ENCODE measurements around the gene REXO1. TPM values are rescaled to one million over a fixed set of nuclear protein-coding genes. Genes with fewer than 3 reads are reported as not detected.

The REXO1 gene
- total and polyA plus RNA-seq, 2 donors (not counting 3 experiments of a cell fraction or from before 2014, with no cell fraction given) = 41.1 to 56.9 TPM

DNA sequence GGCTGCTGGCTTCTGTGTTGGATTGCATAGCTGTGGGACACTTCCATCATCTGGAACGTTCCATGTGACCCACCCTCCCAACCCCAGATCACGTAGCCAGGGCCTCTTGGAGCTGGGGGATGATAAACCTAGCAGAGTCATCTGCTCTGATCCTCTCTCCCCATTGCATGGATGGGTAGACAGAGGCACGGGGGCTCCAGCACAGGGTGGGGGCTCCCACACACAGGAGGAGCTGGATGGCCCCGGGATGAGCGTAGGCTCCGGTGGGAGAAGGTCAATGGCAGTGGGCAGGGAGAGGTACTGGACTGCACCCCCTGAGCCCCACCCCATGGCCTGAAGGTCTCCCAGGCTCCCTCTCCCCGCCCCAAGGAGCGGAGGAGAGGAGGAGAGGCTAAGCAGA lies 61.6 kb downstream of the REXO1 start:
- no peaks in the 10 kb centered on the region for H3K36me3 ChIP-seq (ENCODE audit: control insufficient read depth in 2 of 2, extremely low read depth in 1 of 2, insufficient read depth in 2 of 2, low read length in 2 of 2)
- no TSS peak for BruUV-seq (replicated peaks)

More for the DNA sequence above, 61.6 kb downstream of the REXO1 start:
- no peak overlapping the region for H3K4me2 ChIP-seq (ENCODE audit: insufficient read depth, low read length)
- H3K4me1 ChIP-seq (ENCODE audit: control insufficient read depth, extremely low read depth, insufficient read depth, low read length) = no peaks in the 10 kb centered on the region
- H4K20me1 ChIP-seq (replicated peaks; ENCODE audit: control insufficient read depth, extremely low read depth, insufficient read depth, low read length) = no peaks in the 10 kb centered on the region
- no peak overlapping the region for H2AFZ ChIP-seq (ENCODE audit: low read depth, low read length)
- intact Hi-C loops (cut with micrococcal nuclease) (loop anchor here (5.0 kb wide), 1 partner anchor 41 kb away; no protein-coding TSS in a partner anchor), dilution Hi-C loops (cut with MboI; ENCODE audit: extremely low pct_ligation_motif_present, low sequenced_read_pairs) (no loop called here)
- no peaks in the 10 kb centered on the region for H3K9me1 ChIP-seq (replicated peaks; ENCODE audit: control insufficient read depth, extremely low read depth, insufficient read depth, low read length)
- no peaks in the 10 kb centered on the region for H3K79me2 ChIP-seq (ENCODE audit: control insufficient read depth, insufficient read depth, low read length)
- DNase-seq (ENCODE audit: low read depth, low spot score) (no peak), FAIRE-seq (no peak)
- TF ChIP-seq EZH2 (IDR thresholded peaks at IDR 0.05; ENCODE audit: borderline replicate concordance, low read depth, low read length, severe bottlenecking) (no peak), GATA2 (IDR thresholded peaks at IDR 0.05; ENCODE audit: insufficient read depth, insufficient read length, low read depth, low read length) (no peak), JUN (IDR thresholded peaks at IDR 0.05; ENCODE audit: borderline replicate concordance, insufficient read depth, insufficient read length, low read depth) (no peak), MYC (IDR thresholded peaks at IDR 0.05; ENCODE audit: low read depth, low read length) (no peak), POLR2AphosphoS5 (IDR thresholded peaks at IDR 0.05; ENCODE audit: insufficient read depth, low read depth, low read length) (no peak), POLR2A (IDR thresholded peaks at IDR 0.05; ENCODE audit: low read depth, low read length) (no peak), FOS (IDR thresholded peaks at IDR 0.05; ENCODE audit: borderline replicate concordance, insufficient read depth, low read length) (no peak)
- TF ChIP-seq, protein P1, sequence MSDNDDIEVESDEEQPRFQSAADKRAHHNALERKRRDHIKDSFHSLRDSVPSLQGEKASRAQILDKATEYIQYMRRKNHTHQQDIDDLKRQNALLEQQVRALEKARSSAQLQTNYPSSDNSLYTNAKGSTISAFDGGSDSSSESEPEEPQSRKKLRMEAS (IDR thresholded peaks at IDR 0.05; ENCODE audit: insufficient read depth, insufficient read length) = no peak
- TF ChIP-seq, protein P2, sequence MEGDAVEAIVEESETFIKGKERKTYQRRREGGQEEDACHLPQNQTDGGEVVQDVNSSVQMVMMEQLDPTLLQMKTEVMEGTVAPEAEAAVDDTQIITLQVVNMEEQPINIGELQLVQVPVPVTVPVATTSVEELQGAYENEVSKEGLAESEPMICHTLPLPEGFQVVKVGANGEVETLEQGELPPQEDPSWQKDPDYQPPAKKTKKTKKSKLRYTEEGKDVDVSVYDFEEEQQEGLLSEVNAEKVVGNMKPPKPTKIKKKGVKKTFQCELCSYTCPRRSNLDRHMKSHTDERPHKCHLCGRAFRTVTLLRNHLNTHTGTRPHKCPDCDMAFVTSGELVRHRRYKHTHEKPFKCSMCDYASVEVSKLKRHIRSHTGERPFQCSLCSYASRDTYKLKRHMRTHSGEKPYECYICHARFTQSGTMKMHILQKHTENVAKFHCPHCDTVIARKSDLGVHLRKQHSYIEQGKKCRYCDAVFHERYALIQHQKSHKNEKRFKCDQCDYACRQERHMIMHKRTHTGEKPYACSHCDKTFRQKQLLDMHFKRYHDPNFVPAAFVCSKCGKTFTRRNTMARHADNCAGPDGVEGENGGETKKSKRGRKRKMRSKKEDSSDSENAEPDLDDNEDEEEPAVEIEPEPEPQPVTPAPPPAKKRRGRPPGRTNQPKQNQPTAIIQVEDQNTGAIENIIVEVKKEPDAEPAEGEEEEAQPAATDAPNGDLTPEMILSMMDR (IDR thresholded peaks at IDR 0.05; ENCODE audit: extremely low read depth in 1 of 2, insufficient read depth in 1 of 2, low read depth in 1 of 2, low read length in 2 of 2) = no peak
- no peaks in the 10 kb centered on the region for H3K27me3 ChIP-seq (ENCODE audit: control insufficient read depth in 2 of 2, insufficient read depth in 2 of 2, low read length in 2 of 2)
- ChIA-PET POLR2A (no interaction called here), CTCF (no interaction called here)
- H3K9me3 ChIP-seq (replicated peaks; ENCODE audit: control insufficient read depth, insufficient read depth, low read length) = no peaks in the 10 kb centered on the region
- no peak overlapping the region for H3K27ac ChIP-seq (ENCODE audit: insufficient read depth, low read depth, low read length)
- H3K9ac ChIP-seq (replicated peaks; ENCODE audit: extremely low read depth, insufficient read depth, low read length) = no peak overlapping the region
- H3K4me3 ChIP-seq (replicated peaks in 1 of 3; ENCODE audit: insufficient read depth in 1 of 3, low read depth in 1 of 3, low read length in 3 of 3) = no peak overlapping the region

Measured in endothelial cell of umbilical vein (primary cell).